ENCODE data around the gene CABLES1.
"Not testable (repeated sequence)": the region's sequence is repeated elsewhere in the genome, so short reads cannot be mapped to it uniquely, and the experiment has no call there.

The CABLES1 gene

DNA sequence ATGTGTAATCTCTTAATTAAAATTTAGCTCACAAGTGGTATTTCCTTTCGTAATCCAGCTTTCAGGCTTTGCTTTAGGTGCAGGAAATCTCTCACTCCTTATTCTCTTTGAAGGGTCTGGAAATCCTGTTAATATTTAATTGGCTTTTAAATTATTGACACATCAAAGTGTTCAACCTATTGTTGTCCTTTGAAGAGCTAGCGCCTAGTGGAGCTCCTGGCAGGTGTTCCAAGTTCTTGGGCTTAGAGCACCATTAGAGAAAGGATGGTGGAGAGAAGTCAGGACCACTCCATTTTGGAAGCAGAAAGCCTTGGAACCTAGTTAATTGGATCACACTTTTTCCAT, 92.4 kb downstream of the CABLES1 start:
- DNase-seq: no peak

DNA sequence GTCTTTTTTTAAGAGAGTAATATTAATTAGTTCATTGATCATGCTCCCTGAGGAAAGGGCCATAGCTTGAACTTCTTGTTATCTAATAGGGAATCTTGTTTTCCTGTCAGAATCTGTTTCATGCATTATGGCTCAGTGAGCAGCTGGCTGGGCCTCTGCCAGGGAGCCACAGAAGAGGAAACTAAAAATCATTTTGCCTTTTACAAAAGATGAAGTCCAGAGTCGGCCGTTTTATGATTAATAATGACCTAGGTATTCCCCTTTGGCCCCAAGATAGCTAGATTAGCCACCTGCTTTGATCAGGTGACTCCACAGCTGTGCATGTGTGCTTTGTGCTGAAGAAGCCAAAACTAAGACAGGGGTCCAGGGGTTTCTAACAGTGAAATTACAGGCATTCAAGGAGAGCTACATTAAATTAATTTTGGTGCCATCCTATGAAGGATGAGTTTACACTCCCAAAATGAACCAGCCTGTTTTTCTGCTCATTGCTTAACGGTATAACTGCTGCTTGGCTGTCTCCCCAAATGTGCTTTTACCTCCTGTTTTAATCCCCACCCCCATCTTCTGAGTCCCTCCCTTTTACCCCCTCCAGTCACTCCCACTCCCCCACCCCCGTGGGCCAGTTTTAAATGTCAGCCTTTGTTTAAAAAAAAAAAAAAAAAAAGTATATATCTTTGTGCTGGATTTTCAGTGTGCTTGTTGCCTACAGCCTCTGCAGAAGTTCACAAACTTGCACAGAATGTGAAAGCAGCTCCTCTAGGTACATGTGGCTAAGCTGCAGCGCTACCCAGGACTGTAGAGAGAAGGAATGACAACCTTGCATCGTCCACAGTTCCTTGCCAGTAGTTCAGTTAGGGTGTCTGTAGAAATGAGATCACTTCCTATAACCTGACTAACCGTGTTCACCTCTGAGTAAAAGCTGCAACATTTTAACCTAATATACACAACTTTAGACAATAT, 93.1 kb downstream of the CABLES1 start:
- DNase-seq: no peak

DNA sequence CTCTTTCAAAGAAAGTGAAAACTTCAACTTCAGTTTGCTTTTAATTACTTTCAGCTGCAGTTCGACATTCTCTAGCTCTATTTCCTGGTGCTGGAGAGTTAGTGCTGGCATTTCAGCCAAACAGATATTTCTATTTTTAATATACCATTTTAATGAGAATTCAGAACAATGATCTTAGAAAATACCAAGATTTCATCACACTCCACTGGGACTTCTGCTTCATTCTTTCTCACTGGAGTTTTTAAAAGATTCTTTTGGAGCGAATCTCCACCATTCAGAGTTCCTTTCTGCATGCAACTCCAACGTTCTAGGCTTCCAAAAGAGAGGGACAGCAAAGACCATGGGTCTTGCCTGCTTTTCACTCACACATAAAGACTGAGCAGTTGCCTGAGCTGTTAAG, 94.2 kb downstream of the CABLES1 start:
- DNase-seq: no peak

DNA sequence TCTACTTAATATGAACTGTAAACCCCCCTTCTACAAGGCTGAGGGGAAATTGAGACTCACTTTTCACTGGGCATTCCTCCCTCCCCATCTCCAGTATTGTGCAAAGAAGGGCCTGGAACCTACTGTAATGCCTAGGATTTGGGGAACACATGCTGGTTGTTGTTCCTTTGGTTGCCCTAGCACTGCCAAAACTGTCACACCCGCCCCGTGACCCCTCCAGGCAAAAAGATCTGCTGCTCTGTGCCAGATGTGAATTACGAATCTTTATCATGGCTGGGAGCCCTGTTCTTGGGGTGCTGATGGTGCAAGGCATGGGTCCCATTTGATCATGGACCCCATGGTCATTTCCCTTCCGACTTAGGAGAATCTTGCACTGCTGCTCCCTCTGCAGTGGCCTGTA, 95.4 kb downstream of the CABLES1 start:
- no peak for DNase-seq

DNA sequence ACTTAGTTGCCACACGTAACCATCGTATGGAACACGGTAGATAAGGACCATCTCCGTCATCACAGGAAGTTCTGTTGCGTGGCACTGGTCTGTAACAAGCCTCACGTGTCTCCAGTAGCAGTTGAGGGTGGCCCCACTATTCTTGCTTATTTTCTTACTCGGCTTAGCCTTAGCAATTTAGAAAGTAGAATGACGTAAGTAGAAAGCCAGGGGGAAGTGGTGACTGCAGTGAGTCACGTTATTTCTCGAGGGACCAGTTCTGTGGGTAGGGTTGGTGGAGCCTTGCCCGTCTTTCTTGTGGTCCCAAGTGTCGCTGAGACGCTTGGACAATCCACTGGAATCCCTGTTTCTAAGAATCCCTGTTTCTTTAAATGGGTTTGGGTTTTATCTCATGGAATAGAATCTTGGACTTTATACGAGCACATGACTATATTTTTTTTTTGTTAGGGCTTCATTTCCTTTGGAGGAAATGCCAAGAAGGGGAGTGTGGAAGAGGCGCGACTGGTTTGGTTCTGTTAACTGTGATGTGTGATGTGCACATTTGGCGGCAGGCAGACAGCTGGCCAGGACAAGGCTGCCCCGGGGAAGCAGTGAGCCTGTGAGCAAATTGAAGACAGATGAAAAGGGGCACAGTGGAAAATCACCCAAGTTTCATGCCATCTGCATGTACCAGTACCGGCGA, 96.2 kb downstream of the CABLES1 start:
- no peak for DNase-seq

DNA sequence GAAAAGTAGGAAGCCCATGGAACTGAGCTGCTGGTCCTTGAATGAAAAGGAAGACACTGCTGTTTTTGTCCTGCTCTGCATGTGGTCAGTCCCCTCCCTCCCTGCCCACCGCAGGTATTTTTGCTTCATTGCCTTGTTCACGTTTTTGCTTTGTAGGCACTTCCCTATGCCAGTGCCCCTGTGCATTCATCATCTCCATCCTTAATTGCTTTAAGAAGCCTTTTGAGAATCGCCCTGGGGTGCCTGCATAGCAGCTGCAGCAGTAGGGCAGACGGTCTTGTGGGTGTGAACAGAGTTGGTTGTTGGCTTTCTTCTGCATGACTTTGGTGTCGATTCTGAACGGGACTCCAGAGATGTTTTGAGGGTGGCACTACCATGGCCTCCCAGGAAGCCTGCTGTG, 97.0 kb downstream of the CABLES1 start:
- DNase-seq: no peak

DNA sequence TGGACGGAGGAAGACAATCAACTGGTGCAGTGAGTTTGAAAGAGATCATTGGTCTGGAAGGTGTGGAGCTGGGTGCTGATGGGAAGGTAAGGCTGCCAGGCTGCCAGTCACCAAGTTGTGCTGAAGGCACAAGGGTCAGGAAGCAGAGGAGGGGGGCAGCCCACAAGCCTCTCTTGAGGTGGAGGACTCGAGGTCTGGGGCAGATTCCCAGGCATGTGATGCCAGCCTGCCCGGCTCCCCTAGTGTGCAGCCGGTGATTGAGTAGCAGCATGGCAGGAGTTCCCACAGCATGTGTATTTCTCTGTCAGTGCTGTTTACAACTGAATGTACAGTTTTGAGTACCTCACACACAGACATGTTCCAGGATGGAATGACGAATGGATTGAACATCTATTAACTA, 99.3 kb downstream of the CABLES1 start:
- DNase-seq: no peak

DNA sequence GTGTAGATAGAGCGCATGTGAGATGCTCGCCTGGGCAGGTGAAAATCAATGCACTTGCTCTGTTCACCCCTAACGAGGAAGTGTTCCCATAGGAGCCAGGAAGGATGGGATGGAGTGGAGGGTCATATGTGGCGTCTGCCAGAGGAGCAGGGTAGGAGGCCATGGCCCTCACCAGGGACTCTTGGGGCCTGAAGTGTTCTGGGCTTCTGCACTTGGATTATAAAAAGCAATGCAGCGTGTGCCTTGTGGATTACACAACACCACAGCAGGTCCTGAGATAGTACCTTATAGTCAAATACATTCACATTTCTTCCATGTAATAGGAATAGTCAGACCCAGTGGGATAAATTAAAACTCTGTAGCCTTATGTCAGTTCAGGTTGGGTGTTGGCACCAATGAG, 100.1 kb downstream of the CABLES1 start:
- no peak for DNase-seq

DNA sequence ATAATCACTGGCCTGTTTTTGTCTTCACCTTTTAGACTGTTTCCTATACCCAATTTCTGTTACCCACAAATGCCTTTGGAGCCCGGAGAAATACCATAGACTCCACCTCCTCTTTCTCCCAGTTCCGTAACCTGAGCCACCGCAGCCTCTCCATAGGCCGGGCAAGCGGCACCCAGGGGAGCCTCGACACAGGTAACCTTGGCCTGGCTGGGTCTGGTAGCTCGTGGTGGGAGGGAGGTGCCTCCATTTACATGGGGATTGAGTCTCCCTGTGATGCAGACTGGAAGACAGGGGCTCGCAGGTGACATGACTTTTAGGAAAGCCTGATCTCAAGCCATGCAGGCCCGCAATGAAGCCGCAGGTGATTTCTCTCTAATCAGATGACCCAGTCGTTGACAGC, 100.6 kb downstream of the CABLES1 start:
- no peak for DNase-seq

DNA sequence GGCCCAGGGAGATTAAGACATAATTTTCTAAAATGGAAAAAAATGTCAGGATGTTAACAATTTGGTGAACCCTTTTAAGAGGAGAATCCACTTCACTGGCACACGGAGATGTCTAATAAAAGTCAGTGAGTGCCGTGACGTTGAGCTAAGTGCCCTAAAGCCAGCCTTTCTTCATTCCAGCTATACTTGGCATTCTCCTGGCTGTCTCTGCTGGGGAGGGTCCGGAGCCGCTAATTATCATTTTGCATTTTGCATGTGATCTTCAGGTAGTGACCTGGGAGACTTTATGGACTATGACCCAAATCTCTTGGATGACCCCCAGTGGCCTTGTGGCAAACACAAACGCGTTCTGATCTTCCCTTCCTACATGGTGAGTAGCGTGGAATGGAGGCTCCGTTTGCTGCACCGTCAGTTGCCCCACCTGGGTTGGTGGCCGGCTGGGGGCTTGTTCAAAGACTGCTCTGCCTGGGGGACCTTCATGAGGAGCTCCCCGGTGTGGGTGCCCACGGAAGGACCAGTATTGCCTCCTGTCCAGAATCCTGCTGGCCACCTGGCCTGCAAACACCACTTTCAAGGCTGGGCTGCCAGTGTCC, 101.7 kb downstream of the CABLES1 start:
- DNase-seq: no peak

DNA sequence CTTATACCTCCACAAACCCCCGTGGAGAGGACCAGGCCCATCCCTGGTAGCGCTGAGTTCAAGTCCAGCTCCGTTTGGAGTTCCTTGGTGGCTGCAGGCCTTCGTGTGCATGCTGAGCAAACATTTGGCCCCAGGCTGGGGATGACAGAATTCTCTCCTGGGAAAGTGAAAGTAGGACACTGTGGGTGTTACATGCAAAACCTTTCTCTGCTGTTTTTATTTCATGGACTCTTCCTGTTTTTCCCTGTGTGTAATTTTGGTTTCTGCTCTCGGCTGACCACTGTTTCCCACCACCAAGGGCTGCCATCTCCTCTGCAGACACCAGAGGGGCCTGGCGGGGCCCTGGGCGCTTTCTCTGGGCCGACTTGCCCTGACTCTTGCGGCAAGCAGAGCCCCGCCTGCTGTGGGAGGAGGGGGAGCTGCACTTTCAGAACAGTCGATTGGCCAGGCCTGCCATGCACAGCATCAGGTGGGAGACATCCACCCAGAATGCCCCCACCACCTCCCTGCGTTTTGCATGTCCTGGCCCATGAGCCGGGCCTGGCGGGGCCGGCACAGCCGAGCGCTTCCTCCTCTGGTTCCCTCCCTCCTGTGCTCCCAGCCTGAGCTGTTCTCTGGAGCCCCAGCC, 102.4 kb downstream of the CABLES1 start:
- DNase-seq: peak; percentile 24 to 47

DNA sequence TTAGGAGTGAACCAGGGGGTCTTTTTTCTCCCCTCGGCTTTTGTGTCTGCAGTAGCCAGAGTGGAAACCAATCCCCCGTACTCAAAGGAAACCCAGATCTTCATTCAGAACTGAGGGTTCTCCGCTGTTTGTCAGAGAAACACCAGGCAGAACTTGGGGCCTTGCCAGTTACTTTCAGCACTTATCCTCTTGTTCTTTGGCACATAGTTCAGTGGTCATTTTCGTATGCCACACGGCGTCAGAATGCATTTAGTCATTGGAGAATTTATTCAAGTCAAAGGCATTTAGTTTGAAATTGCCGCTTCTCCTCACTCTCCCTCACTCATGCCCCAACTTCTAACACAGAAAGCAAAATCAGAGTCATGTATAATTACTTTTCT, 102.9 kb downstream of the CABLES1 start:
- DNase-seq: no peak

DNA sequence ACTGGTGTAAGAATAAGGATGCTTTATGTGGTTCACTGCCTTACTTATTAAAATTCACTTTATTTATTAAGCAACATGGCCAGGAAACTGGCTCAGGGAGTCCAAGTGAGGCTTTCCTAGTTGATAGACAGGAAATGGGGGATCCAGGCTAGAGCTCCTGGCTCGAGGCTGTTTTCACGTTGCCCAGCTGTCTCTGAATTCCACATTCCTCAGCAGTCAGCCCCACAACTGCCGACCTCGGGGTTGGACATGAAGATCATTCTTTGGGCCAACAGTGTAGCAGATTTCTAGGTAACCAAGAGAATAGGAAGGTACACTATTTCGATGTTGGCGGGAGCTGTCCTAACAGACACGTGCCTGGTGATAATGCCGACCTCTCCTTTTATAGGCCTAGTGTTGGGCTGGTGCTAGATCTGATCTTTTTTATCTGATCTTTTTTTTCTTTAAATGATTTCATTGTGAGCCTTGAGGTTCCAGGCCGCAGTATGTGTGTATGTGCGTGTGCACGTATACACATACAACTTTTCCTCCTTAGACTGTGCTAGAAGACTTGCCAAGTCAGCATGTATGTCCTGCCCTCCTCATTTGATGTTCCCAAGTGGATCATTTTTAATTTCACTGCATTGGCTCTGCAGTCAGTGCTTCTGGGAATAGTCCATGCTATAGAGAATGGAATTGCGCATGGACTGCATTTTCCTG, 103.5 kb downstream of the CABLES1 start:
- no peak for DNase-seq

DNA sequence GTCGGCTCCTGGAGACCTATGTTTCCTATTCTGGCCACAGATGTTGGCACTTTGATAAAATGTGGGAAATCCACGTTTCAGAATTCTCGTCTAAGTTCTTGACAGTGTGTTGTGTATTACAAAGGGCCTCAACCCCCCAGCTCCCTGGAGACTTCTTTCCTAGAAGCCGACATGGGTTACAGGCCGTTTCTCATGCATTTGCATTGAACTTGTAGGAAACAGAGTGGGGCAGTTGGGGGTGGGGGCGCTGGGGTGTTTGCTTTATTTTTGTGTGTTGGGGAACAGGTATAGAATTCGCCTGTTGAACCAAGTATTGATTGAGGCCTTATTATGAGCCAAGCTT, 104.0 kb downstream of the CABLES1 start:
- no peak for DNase-seq

DNA sequence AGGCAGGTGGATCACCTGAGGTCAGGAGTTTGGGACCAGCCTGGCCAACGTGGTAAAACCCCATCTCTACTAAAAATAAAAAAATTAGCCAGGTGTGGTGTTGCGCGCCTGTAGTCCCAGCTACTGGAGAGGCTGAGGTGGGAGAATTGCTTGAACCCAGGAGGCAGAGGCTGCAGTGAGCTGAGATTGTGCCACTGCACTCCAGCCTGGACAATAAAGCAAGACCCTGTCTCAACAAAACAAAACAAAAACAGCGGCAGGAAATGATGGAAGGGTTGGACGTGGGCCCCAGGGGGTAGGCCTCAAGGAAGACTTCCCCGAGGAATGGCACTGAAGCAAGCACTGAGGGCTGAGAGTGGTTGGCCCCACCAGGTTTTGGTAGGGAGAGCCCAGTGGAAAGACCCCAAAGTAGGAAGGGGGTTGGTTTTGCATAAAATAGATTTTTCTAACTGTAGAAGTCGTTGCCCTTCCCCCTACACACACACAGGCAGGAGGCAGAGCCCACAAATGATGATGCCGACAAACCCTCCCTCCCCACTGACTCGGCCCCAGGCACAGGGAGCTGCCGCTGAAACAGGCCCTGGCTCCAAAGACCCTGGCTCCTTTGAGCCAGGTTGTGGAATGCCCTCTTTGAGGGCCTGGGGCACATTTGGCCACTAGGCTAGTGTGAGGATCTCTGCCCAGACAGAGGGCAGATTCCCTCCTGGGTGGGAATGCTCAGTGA, 104.8 kb downstream of the CABLES1 start:
- no peak for DNase-seq

DNA sequence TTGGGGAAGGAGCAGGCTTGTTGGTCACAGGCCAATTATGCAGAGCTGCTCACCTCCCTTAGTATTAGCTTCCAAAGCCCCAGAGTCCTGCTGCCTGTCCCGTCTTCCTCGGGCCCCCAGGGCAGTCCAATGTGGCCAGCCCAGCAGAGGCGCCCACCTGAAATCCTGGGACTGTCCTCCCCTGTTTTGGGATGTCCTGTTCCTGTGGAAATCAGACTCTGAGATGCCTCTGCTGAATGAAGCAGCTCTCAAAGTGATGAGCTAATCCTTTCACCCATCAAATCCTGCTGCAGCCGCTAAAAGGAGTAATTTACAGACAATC, 105.3 kb downstream of the CABLES1 start:
- no peak for DNase-seq

DNA sequence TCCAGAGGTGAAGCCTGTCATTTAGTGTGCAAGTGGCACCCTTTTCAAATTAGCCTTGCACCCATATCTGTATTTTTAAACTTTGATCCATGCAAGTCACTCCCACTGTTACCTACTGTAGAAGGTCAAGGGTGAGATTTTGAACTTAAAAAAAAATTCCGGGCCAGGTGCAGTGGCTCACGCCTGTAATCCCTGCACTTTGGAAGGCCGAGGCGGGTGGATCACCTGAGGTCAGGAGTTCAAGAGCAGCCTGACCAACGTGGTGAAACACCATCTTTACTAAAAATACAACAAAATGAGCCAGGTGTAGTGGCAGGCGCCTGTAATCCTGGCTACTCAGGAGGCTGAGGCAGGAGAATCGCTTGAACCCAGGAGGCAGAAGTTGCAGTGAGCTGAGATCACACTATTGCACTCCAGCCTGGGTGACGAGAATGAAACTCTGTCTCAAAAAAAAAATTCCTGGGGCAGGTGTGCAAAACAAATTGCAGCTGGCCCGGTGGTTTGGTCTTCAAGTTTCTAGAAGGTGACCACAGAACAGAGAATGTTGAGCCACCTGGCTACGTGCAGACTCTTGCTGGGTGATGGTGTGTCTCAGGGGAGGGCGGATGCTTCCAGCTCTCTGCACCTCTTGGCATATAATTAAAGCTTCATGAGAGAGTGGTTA, 106.7 kb downstream of the CABLES1 start:
- DNase-seq: not testable (repeated sequence)

DNA sequence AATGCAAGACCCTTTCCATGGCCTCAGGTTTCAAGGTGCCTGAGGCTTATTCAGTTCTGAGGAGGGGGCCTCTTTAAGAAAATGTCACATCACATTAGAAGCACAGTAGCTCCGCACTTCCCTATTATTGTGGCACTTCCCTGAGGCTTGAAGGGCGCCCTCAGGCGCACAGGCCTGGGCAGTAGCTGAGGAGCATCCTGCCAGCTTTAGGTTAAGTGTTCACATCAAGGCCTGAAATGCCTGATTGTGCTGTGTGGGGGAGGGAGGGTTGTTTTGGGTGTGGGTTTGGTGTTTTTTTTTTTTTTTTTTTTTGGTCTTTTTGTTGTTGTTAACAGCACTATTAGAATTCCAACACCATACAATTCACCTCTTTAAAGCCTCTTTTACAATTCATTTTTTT, 107.9 kb downstream of the CABLES1 start:
- DNase-seq: no peak

DNA sequence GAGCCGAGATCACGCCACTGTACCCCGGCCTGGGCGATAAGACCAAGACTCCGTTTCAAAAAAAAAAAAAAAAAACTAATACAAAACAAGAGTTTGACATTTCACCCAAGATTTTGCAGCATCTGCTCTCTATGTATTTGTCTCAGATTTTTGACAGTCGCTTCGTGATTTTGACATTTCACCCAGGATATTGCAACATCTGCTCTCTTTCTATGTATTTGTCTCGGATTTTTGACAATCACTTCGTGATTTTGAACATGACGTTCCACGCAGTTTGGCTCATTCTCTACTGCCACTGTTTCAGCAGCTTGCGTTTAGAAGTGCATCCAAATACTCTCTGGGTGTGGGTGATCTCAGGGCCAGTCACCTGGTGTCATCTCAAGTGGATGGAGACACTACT, 108.5 kb downstream of the CABLES1 start:
- DNase-seq: no peak

DNA sequence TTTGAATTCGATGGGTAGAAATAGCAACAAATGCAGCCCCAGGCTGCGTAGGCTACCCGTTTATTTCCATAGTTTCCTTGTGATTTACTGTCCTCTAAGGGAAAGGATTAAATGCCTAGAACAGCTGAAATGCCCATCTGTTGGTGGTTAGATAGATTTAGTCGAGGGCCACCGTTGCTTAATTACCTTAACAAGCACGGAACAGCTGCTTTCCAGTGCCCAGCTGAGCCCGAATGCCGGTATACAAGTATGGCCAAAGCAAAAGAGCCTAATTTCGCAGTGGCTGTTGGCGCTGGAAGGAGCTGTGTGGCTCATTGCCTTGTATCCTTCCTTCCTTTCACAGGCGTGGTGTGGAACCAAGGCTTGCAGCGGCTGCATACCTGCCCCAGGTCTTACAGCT, 109.1 kb downstream of the CABLES1 start:
- DNase-seq: no peak

DNA sequence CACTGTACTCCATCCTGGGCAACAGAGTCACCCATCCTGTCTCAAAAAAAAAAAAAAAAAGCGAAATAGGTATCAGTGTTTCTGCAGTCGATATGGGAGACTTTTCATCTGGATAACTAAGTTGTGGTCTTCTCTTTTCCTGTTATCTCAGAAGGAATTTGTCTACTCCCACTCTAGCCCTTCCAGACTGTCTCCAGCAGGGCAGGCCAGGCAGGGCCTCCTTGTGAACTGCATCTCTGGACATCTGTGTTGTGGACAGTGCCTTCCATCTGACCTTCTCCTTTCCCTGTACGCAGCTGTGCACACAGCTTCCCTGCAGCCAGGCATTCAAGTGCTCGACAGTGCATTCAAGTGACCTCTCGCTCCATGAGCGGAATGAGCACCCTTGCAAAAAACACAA, 110.2 kb downstream of the CABLES1 start:
- no peak for DNase-seq

DNA sequence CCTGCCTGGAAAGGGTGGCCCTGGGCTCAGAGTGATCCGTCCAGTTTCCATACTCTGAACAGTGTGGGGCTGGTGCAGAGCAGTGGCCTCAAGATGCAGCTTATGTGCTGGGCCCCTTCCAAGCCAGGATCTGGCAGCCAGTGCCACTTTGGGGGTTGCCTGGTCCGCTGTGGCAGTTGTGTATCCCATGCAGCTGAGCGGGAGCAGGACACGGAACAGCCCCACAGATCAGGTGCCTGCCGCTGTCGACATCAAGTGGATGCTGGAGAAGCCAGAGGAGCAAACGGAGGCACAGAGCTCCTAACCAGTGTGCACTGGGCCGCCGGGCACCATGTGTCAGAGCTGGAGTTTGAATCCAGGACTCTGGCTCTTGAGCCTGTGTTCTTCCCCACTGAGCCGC, 112.0 kb downstream of the CABLES1 start:
- DNase-seq: no peak

All from hippocampal formation (tissue), 2 donors.